HEK293 (cell line): ENCODE data around the gene CARM1.

ENCODE experiments used
- CTCF ChIA-PET: fragments of 350-600 bp; formaldehyde crosslinking; extraction: SDS; loops from one replicate; lab custom pipeline; 2021; ENCODE audit warnings: antibody characterized with exemption; lab: Yijun Ruan, JAX
- POLR2A ChIA-PET: fragments of 300-600 bp; formaldehyde crosslinking; extraction: SDS; loops from one replicate; lab custom pipeline; 2020; ENCODE audit warnings: antibody characterized with exemption, inconsistent platforms; lab: Yijun Ruan, JAX
- H3K27ac ChIP-seq: fragments of 200-500 bp; sonication (Bioruptor generic); 2 replicates; pipeline ENCODE4 v1.5.1; 2014; ENCODE audit warnings: low read depth, low read length, control low read depth, inconsistent platforms; ENCODE audit errors: extremely low read depth
- H3K36me3 ChIP-seq, 2 experiments: fragments of 200-500 bp in 1 of 2; sonication (Bioruptor generic) in 1 of 2; 1 replicate in 1 of 2; 2 replicates in 1 of 2; pipeline ENCODE4 v1.5.1; 2014 to 2017; ENCODE audit warnings: inconsistent platforms in 2 of 2, low read length in 2 of 2; ENCODE audit not compliant: control insufficient read depth in 2 of 2, insufficient read depth in 1 of 2
- H3K4me1 ChIP-seq: fragments of 200-500 bp; sonication (Bioruptor generic); 2 replicates; pipeline ENCODE4 v1.5.1; 2014; ENCODE audit warnings: mild to moderate bottlenecking, low read length, inconsistent platforms; ENCODE audit not compliant: control insufficient read depth, insufficient read depth
- H3K4me3 ChIP-seq: 2 replicates; pipeline ENCODE4 v1.5.1; 2011; ENCODE audit warnings: low read depth, mild to moderate bottlenecking, control low read depth, low read length, moderate library complexity
- H3K9me3 ChIP-seq: fragments of 200-500 bp; sonication (Bioruptor generic); 2 replicates; pipeline ENCODE4 v1.5.1; 2014; ENCODE audit warnings: low read depth, low read length, inconsistent platforms; ENCODE audit not compliant: control insufficient read depth, insufficient read depth
- GLIS1 ChIP-seq: fragments of 450-650 bp; formaldehyde crosslinking; IDR thresholded peaks from 2 replicates; pipeline ENCODE4 v1.5.1; 2016; ENCODE audit warnings: missing biosample characterization, missing genetic modification characterization
- GLIS2 ChIP-seq: fragments of 450-650 bp; formaldehyde crosslinking; IDR thresholded peaks from 2 replicates; pipeline ENCODE4 v1.5.1; 2016; ENCODE audit warnings: missing biosample characterization, missing genetic modification characterization
- KLF10 ChIP-seq: fragments of 450-650 bp; IDR thresholded peaks from 2 replicates; pipeline ENCODE4 v1.5.1; 2018; ENCODE audit warnings: missing biosample characterization, mild to moderate bottlenecking, missing genetic modification characterization
- KLF9 ChIP-seq: fragments of 450-650 bp; formaldehyde crosslinking; IDR thresholded peaks from 2 replicates; pipeline ENCODE4 v1.5.1; 2016; ENCODE audit warnings: missing biosample characterization, missing genetic modification characterization, low read depth
- SP2 ChIP-seq: fragments of 450-650 bp; formaldehyde crosslinking; IDR thresholded peaks from 2 replicates; pipeline ENCODE4 v1.5.1; 2016; ENCODE audit warnings: missing biosample characterization, missing genetic modification characterization
- ZBTB48 ChIP-seq: fragments of 450-650 bp; formaldehyde crosslinking; IDR thresholded peaks from 2 replicates; pipeline ENCODE4 v1.5.1; 2016; ENCODE audit warnings: missing biosample characterization, missing genetic modification characterization
- ZNF132 ChIP-seq: fragments of 450-650 bp; formaldehyde crosslinking; IDR thresholded peaks from 2 replicates; pipeline ENCODE4 v1.5.1; 2017; ENCODE audit warnings: missing biosample characterization, missing genetic modification characterization, borderline replicate concordance
- ZNF138 ChIP-seq: fragments of 450-650 bp; formaldehyde crosslinking; IDR thresholded peaks from 2 replicates; pipeline ENCODE4 v1.5.1; 2016; ENCODE audit warnings: missing biosample characterization, missing genetic modification characterization, borderline replicate concordance
- ZNF155 ChIP-seq: fragments of 450-650 bp; formaldehyde crosslinking; IDR thresholded peaks from 2 replicates; pipeline ENCODE4 v1.5.1; 2016; ENCODE audit warnings: missing biosample characterization, missing genetic modification characterization
- ZNF248 ChIP-seq: fragments of 450-650 bp; formaldehyde crosslinking; IDR thresholded peaks from 2 replicates; pipeline ENCODE4 v1.5.1; 2017; ENCODE audit warnings: missing biosample characterization, missing genetic modification characterization
- ZNF26 ChIP-seq: fragments of 450-650 bp; formaldehyde crosslinking; IDR thresholded peaks from 2 replicates; pipeline ENCODE4 v1.5.1; 2016; ENCODE audit warnings: missing biosample characterization, missing genetic modification characterization
- ZNF302 ChIP-seq: fragments of 450-650 bp; formaldehyde crosslinking; IDR thresholded peaks from 2 replicates; pipeline ENCODE4 v1.5.1; 2016; ENCODE audit warnings: missing biosample characterization, missing genetic modification characterization, low read depth
- ZNF488 ChIP-seq: fragments of 450-650 bp; formaldehyde crosslinking; IDR thresholded peaks from 2 replicates; pipeline ENCODE4 v1.5.1; 2016; ENCODE audit warnings: missing biosample characterization, missing genetic modification characterization
- ZNF560 ChIP-seq: fragments of 450-650 bp; formaldehyde crosslinking; IDR thresholded peaks from 2 replicates; pipeline ENCODE4 v1.5.1; 2017; ENCODE audit warnings: missing biosample characterization, missing genetic modification characterization, borderline replicate concordance
- ZNF596 ChIP-seq: fragments of 450-650 bp; IDR thresholded peaks from 2 replicates; pipeline ENCODE4 v1.5.0; 2018; ENCODE audit warnings: missing biosample characterization, mild to moderate bottlenecking, missing genetic modification characterization, moderate library complexity
- ZNF610 ChIP-seq: fragments of 450-650 bp; formaldehyde crosslinking; IDR thresholded peaks from 2 replicates; pipeline ENCODE4 v1.5.1; 2016; ENCODE audit warnings: missing biosample characterization, missing genetic modification characterization, borderline replicate concordance
- ZNF621 ChIP-seq: fragments of 450-650 bp; formaldehyde crosslinking; IDR thresholded peaks from 2 replicates; pipeline ENCODE4 v1.5.1; 2017; ENCODE audit warnings: missing biosample characterization, missing genetic modification characterization
- TF ChIP-seq, protein P1 (sequence below): fragments of 450-650 bp; formaldehyde crosslinking; IDR thresholded peaks from 2 replicates; pipeline ENCODE4 v1.5.1; 2016; ENCODE audit warnings: missing biosample characterization, missing genetic modification characterization

The CARM1 gene

DNA sequence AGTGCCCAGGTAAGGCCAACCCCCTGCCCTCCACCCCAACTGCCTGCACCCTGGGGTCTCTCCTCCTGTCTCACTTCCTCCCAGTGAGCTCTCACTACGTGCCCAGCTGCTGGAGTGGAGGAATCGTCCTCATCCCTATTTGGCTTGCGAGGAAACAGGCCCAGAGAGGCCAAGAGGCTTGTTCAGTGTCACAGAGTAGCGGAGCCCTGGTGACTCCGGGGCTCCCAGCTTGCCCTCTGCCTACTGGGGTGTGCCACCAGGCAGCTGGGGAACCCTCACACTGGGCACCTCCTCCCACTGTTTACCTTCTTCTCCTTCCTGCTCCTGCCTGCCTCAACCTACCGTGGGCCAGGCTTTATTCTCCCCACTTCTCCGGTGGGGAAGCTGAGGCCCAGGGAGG lies 41.0 kb upstream of the CARM1 start (continued):
- TF ChIP-seq ZNF26 = no peak
- no peak for TF ChIP-seq ZNF138 (tag by site-specific recombination)
- TF ChIP-seq KLF9 (tag by site-specific recombination) = no peak
- TF ChIP-seq ZNF596 = no peak

GRCh38 chr19:10830931-10831779 lies 40.2 kb upstream of the CARM1 start:
- POLR2A ChIA-PET = no interaction called here
- H3K36me3 ChIP-seq = peaks cover 6 to 70% of the 10 kb centered on the region in 2 experiments; a peak in 2 of 3 replicates

DNA sequence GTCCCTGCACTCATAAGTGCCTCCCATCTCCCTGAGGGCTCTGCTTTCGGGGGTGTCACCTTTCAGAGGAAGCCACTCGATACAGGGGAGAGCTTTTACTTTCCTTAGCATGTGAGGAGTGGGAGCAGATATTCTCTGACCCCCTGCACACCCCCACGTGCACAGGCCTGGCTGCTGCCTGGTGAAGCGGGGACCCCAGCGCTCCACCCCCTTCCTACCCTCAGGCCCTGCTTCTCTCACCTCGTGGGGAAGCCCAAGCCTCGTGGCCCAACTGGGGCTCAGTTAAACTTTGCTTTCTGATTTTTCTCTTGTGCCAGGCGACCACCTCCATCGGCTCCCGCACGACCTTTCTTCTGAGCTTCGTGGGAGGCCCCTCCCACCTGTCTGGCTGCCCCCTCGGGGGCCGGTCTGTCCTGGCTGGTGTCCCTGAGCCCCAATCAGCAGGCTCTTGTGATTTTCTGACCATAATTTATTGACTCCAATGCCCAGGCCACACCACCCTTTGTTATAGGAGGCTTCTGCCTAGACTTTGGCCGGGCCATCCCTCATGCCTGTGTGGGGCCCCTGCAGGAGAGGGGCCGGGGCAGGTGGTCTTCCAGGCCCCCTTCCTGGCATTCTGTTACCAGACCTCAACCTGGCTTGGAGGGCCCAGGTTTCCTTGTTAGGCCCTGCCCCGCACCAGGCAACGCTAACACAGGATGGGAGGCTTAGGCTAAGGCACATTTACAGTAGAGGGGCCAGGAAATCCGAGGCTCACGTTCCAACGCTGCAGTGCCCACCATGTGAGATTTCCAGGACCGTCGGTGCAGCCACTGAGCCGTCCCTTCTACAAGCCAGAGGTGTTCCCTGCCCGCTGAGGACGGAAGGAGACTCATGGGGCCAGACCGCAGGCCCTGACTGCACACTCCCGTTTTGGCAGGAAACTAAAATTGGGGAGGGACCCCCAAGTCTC lies 39.1 kb upstream of the CARM1 start:
- Histone ChIP-seq H3K36me3 (peaks cover 0 to 61% of the 10 kb centered on the region in 2 experiments; a peak in 2 of 3 replicates), H3K4me1 (no peaks in the 10 kb centered on the region), H3K9me3 (no peaks in the 10 kb centered on the region), H3K27ac (no peak overlapping the region), H3K4me3 (no peak overlapping the region)
- TF ChIP-seq SP2 (tag by site-specific recombination) (peak; percentile 12; the same call in 1 of the 2 replicates), ZNF560 (tag by site-specific recombination) (no peak)
- ChIA-PET POLR2A (no interaction called here), CTCF (interaction anchor here (1.0 kb wide), 1 partner anchor 32 kb away, joined by 3 read pairs; no protein-coding TSS in a partner anchor)

More at GRCh38 chr19:10830931-10831779, 40.2 kb upstream of the CARM1 start:
- CTCF ChIA-PET = no interaction called here
- TF ChIP-seq ZNF610 (tag by site-specific recombination) = no peak
- no peak for TF ChIP-seq ZNF132 (tag by site-specific recombination)
- no peak for TF ChIP-seq ZNF488 (tag by site-specific recombination)
- TF ChIP-seq KLF10 (tag by site-specific recombination) = no peak
- peak; percentile 47; the same call in 1 of the 2 replicates for TF ChIP-seq GLIS1 (tag by site-specific recombination)
- no peak for TF ChIP-seq ZNF621 (tag by site-specific recombination)
- TF ChIP-seq ZNF302 (tag by site-specific recombination) = no peak
- no peak for TF ChIP-seq ZBTB48 (tag by site-specific recombination)
- TF ChIP-seq GLIS2 = peak; percentile 18; the same call in 1 of the 2 replicates
- no peak for TF ChIP-seq ZNF155
- TF ChIP-seq, protein P1, sequence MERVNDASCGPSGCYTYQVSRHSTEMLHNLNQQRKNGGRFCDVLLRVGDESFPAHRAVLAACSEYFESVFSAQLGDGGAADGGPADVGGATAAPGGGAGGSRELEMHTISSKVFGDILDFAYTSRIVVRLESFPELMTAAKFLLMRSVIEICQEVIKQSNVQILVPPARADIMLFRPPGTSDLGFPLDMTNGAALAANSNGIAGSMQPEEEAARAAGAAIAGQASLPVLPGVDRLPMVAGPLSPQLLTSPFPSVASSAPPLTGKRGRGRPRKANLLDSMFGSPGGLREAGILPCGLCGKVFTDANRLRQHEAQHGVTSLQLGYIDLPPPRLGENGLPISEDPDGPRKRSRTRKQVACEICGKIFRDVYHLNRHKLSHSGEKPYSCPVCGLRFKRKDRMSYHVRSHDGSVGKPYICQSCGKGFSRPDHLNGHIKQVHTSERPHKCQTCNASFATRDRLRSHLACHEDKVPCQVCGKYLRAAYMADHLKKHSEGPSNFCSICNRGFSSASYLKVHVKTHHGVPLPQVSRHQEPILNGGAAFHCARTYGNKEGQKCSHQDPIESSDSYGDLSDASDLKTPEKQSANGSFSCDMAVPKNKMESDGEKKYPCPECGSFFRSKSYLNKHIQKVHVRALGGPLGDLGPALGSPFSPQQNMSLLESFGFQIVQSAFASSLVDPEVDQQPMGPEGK = 0 out of 2 replicates have a peak, but pooled peaks have one; percentile 16
- no peak for TF ChIP-seq ZNF248 (tag by site-specific recombination)
- TF ChIP-seq, all 188 proteins: peak for 3
- Histone ChIP-seq H3K9me3 (no peaks in the 10 kb centered on the region), H3K27ac (no peak overlapping the region), H3K4me1 (no peaks in the 10 kb centered on the region), H3K4me3 (no peak overlapping the region)
